ENCODE data around the gene EPHB2. TPM values are rescaled to one million over a fixed set of nuclear protein-coding genes. Genes with fewer than 3 reads are reported as not detected.
A peak's percentile ranks its signal among the peaks of the same experiment; 100 is the strongest.
"Not testable (repeated sequence)": the region's sequence is repeated elsewhere in the genome, so short reads cannot be mapped to it uniquely, and the experiment has no call there.

EPHB2 gene
- total RNA-seq, 1 experiment from 2014 or later: 18.5 TPM

DNA sequence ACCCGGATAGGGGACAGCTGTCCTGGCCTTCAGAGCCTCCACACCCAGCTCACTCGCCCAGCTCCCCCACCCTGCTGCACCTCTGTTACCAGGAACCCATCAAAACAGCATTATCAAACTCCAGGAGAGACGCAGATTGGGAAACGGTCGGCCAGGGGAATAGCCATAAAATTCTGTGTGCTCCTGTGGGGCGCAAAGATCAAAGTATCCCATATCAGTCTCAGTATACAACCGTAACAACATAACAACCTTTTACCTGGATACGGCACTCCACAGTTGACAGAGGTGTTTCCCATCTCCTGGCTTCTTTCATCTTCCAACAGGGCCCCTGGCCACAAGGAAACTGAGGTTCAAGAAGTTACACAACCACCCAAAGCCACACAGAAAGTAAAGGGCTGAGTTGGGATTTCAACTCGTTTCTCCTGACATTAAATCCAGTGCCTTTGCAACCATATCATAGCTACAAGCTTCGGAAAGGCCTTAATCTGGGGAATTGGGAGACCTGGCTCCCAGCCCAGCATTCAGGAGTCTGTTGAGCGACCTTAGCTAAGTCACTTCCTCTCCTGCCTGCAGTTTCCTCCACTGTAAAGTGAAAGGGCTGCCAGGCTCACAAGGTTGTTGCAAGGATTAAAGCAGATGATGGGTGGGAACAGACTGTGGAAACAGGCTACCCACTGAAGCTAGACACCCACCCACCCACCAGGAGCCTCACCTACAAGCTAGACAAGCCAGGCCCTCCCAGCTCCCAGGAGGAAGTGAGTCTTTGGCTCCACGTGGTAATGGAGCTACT lies 8.1 kb upstream of the EPHB2 start (continued):
- no peak for TF ChIP-seq ZBTB21 (CRISPR knock-in tag; IDR thresholded peaks at IDR 0.05; ENCODE audit: borderline replicate concordance)

DNA sequence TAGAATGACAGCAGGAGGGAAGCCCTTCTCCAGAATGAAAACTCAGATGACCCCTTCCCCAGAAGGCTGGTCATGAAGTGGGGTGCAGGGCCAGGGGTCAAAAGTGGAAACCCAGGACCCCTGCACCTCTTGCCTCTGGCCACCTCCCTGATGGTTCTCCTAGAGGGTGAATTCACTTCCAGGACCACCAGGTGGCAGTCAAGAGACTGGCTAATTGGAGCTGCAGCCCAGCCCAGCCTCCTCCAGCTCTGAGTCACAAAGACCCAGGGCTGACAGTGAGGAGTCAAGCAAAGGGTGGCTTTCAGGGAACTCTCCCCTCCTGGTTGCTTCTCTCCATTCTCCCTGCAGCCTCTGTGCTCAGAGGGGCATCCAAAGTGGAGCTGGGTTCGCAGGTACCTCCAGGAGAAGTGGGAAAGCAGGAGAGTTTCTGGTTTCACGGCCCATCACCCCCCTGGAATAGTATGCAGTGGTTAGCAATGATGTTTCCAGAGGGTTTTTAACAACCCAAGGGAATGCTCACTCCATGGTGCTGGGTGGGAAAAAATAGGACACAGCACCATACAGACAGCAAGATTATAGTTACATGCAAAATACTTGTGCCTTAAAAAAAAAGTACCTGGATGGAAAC lies 6.1 kb upstream of the EPHB2 start:
- ATAC-seq: peak; percentile 95
- POLR2A ChIA-PET: no interaction called here
- CTCF ChIA-PET: interaction anchor here (0.5 to 4.3 kb wide), 74 partner anchors 9 to 792 kb away, joined by 3 to 48 read pairs (median 4); partner anchors contain the start of gene HTR1D
- no peak overlapping the region for H3K4me3 Mint-ChIP-seq
- DNase-seq (ENCODE audit: low spot score): peak; percentile 86
- TF ChIP-seq GTF2I (CRISPR knock-in tag; conservative IDR thresholded peaks at IDR 0.05) (0 out of 2 replicates have a peak, but pooled peaks have one; percentile 55), NFE2L1 (CRISPR knock-in tag; IDR thresholded peaks at IDR 0.05) (no peak)
- TF ChIP-seq, protein P1, sequence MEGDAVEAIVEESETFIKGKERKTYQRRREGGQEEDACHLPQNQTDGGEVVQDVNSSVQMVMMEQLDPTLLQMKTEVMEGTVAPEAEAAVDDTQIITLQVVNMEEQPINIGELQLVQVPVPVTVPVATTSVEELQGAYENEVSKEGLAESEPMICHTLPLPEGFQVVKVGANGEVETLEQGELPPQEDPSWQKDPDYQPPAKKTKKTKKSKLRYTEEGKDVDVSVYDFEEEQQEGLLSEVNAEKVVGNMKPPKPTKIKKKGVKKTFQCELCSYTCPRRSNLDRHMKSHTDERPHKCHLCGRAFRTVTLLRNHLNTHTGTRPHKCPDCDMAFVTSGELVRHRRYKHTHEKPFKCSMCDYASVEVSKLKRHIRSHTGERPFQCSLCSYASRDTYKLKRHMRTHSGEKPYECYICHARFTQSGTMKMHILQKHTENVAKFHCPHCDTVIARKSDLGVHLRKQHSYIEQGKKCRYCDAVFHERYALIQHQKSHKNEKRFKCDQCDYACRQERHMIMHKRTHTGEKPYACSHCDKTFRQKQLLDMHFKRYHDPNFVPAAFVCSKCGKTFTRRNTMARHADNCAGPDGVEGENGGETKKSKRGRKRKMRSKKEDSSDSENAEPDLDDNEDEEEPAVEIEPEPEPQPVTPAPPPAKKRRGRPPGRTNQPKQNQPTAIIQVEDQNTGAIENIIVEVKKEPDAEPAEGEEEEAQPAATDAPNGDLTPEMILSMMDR (IDR thresholded peaks at IDR 0.05): peak; percentile 81
- TF ChIP-seq, protein P2, sequence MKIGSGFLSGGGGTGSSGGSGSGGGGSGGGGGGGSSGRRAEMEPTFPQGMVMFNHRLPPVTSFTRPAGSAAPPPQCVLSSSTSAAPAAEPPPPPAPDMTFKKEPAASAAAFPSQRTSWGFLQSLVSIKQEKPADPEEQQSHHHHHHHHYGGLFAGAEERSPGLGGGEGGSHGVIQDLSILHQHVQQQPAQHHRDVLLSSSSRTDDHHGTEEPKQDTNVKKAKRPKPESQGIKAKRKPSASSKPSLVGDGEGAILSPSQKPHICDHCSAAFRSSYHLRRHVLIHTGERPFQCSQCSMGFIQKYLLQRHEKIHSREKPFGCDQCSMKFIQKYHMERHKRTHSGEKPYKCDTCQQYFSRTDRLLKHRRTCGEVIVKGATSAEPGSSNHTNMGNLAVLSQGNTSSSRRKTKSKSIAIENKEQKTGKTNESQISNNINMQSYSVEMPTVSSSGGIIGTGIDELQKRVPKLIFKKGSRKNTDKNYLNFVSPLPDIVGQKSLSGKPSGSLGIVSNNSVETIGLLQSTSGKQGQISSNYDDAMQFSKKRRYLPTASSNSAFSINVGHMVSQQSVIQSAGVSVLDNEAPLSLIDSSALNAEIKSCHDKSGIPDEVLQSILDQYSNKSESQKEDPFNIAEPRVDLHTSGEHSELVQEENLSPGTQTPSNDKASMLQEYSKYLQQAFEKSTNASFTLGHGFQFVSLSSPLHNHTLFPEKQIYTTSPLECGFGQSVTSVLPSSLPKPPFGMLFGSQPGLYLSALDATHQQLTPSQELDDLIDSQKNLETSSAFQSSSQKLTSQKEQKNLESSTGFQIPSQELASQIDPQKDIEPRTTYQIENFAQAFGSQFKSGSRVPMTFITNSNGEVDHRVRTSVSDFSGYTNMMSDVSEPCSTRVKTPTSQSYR (CRISPR knock-in tag; IDR thresholded peaks at IDR 0.05): no peak
- 0 out of 2 replicates have a peak, but pooled peaks cover 7% of the 10 kb centered on the region for H3K4me1 Mint-ChIP-seq
- no peak overlapping the region for H3K27ac Mint-ChIP-seq
- H3K36me3 Mint-ChIP-seq: no peaks in the 10 kb centered on the region
- no peaks in the 10 kb centered on the region for H3K9me3 Mint-ChIP-seq
- H3K27me3 Mint-ChIP-seq (ENCODE audit: low read depth): peaks cover 7% of the 10 kb centered on the region

DNA sequence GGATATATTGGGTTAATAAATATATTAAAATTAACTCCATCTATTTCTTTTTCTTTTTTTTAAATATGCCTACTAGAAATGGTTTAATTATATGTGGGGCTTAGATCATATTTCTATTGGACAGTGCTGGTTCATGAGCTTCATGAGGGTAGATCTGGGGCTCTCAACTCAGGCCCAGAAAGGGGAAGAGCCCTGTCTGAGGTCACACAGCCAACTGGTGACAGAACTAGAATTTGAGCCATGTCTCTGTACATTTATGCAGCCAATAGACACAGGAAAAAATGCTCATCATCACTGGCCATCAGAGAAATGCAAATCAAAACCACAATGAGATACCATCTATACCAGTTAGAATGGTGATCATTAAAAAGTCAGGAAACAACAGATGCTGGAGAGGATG lies 5.1 kb upstream of the EPHB2 start:
- DNase-seq (ENCODE audit: low spot score): no peak
- ATAC-seq: no peak
- POLR2A ChIA-PET: no interaction called here
- H3K4me3 Mint-ChIP-seq: no peak overlapping the region
- TF ChIP-seq, protein P3, sequence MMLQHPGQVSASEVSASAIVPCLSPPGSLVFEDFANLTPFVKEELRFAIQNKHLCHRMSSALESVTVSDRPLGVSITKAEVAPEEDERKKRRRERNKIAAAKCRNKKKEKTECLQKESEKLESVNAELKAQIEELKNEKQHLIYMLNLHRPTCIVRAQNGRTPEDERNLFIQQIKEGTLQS (CRISPR knock-in tag; conservative IDR thresholded peaks at IDR 0.05): no peak
- TF ChIP-seq RORB (CRISPR knock-in tag; IDR thresholded peaks at IDR 0.05) (no peak), GABPB1 (CRISPR knock-in tag; IDR thresholded peaks at IDR 0.05) (no peak), ETV6 (CRISPR knock-in tag; IDR thresholded peaks at IDR 0.05) (no peak)
- TF ChIP-seq, protein P4, sequence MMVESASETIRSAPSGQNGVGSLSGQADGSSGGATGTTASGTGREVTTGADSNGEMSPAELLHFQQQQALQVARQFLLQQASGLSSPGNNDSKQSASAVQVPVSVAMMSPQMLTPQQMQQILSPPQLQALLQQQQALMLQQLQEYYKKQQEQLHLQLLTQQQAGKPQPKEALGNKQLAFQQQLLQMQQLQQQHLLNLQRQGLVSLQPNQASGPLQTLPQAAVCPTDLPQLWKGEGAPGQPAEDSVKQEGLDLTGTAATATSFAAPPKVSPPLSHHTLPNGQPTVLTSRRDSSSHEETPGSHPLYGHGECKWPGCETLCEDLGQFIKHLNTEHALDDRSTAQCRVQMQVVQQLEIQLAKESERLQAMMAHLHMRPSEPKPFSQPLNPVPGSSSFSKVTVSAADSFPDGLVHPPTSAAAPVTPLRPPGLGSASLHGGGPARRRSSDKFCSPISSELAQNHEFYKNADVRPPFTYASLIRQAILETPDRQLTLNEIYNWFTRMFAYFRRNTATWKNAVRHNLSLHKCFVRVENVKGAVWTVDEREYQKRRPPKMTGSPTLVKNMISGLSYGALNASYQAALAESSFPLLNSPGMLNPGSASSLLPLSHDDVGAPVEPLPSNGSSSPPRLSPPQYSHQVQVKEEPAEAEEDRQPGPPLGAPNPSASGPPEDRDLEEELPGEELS (CRISPR knock-in tag; IDR thresholded peaks at IDR 0.05): no peak
- no peaks in the 10 kb centered on the region for H3K36me3 Mint-ChIP-seq
- 0 out of 2 replicates have a peak, but pooled peaks cover 7% of the 10 kb centered on the region for H3K4me1 Mint-ChIP-seq
- H3K27me3 Mint-ChIP-seq (ENCODE audit: low read depth): peaks cover 10% of the 10 kb centered on the region
- CTCF ChIA-PET: interaction anchor here (1.1 to 4.3 kb wide), 9 partner anchors 9 to 308 kb away, joined by 3 to 48 read pairs (median 12); no protein-coding TSS in a partner anchor
- no peak overlapping the region for H3K27ac Mint-ChIP-seq
- H3K9me3 Mint-ChIP-seq: no peaks in the 10 kb centered on the region

DNA sequence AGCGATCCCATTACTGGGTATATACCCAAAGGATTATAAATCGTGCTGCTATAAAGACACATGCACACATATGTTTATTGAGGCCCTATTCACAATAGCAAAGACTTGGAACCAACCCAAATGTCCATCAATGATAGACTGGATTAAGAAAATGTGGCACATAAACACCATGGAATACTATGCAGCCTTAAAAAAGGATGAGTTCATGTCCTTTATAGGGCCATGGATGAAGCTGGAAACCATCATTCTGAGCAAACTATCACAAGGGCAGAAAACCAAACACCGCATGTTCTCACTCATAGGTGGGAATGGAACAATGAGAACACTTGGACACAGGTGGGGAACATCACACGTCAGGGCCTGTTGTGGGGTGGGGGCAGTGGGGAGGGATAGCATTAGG lies 4.5 kb upstream of the EPHB2 start:
- peaks cover 10% of the 10 kb centered on the region for H3K27me3 Mint-ChIP-seq (ENCODE audit: low read depth)
- CTCF ChIA-PET: interaction anchor here (4.3 kb wide), 1 partner anchor 25 kb away, joined by 48 read pairs; no protein-coding TSS in a partner anchor
- POLR2A ChIA-PET; DNase-seq (ENCODE audit: low spot score); H3K27ac Mint-ChIP-seq; H3K36me3 Mint-ChIP-seq; H3K9me3 Mint-ChIP-seq; H3K4me1 Mint-ChIP-seq; H3K4me3 Mint-ChIP-seq; ATAC-seq: not testable (repeated sequence)
